Right lung (tissue), 5 donors: ENCODE data around the gene PRPF31. TPM values are rescaled to one million over a fixed set of nuclear protein-coding genes. Genes with fewer than 3 reads are reported as not detected.

Experiments used
- polyA plus RNA-seq, 5 donors: library from polyadenylated mRNA; unstranded; fragments of 120-200 nt; gene quantifications; one replicate each; pipeline versions ENCODE4 v1.2.1 to v1.2.3, GENCODE V29; 2013; ENCODE audit warnings: inconsistent platforms in 1 of 5, low replicate concordance in 1 of 5; ENCODE audit not compliant: insufficient read length in 5 of 5, insufficient read depth in 1 of 5

Gene PRPF31
- polyA plus RNA-seq, 5 donors, result 50.3 to 71.0 (median 60.2) TPM

Other genes starting within 250 kb of the PRPF31 start
- 100 to 1,000 TPM in 1 of 5 donors, 10 to 100 TPM in 4; 56.6 to 117 (median 71.2) TPM for gene MYADM, start 247.9 kb upstream of the PRPF31 start, polyA plus RNA-seq
- gene PRKCG, start 233.6 kb upstream of the PRPF31 start, polyA plus RNA-seq, result under 1 TPM in 4 of 5 donors, not detected in 1; 0.19 to 0.46 (median 0.42) TPM
- gene CACNG7, start 206.5 kb upstream of the PRPF31 start, polyA plus RNA-seq, result under 1 TPM in 1 of 5 donors, not detected in 4; 0.09 TPM
- gene CACNG8, start 152.8 kb upstream of the PRPF31 start, polyA plus RNA-seq, result under 1 TPM; 0.07 to 0.13 (median 0.10) TPM
- gene CACNG6, start 124.1 kb upstream of the PRPF31 start, polyA plus RNA-seq, result 1 to 10 TPM in 3 of 5 donors, under 1 TPM in 2; 0.21 to 2.6 (median 1.0) TPM
- under 1 TPM in 3 of 5 donors, not detected in 2; 0.17 to 0.41 (median 0.30) TPM for gene VSTM1, start 51.9 kb upstream of the PRPF31 start, polyA plus RNA-seq
- gene TARM1, start 34.4 kb upstream of the PRPF31 start, polyA plus RNA-seq, result under 1 TPM in 4 of 5 donors, not detected in 1; 0.15 to 0.27 (median 0.18) TPM
- gene OSCAR, start 15.0 kb upstream of the PRPF31 start, polyA plus RNA-seq, result under 1 TPM; 0.38 to 0.73 (median 0.56) TPM
- 100 to 1,000 TPM in 1 of 5 donors, 10 to 100 TPM in 4; 65.2 to 157 (median 85.5) TPM for gene NDUFA3, start 12.9 kb upstream of the PRPF31 start, polyA plus RNA-seq
- gene TFPT, start 97 bp upstream of the PRPF31 start, polyA plus RNA-seq, result 10 to 100 TPM; 13.1 to 25.5 (median 18.1) TPM
- gene CNOT3, start 22.0 kb downstream of the PRPF31 start, polyA plus RNA-seq, result 10 to 100 TPM; 54.3 to 69.4 (median 59.5) TPM
- 10 to 100 TPM in 1 of 5 donors, 1 to 10 TPM in 4; 6.5 to 12.3 (median 7.9) TPM for gene LENG1, start 44.0 kb downstream of the PRPF31 start, polyA plus RNA-seq
- gene TMC4, start 57.4 kb downstream of the PRPF31 start, polyA plus RNA-seq, result 10 to 100 TPM; 21.9 to 42.8 (median 32.1) TPM
- gene MBOAT7, start 73.8 kb downstream of the PRPF31 start, polyA plus RNA-seq, result 10 to 100 TPM; 44.0 to 69.4 (median 54.5) TPM
- gene TSEN34, start 75.6 kb downstream of the PRPF31 start, polyA plus RNA-seq, result 10 to 100 TPM; 35.0 to 66.7 (median 44.3) TPM
- 1,000 to 10,000 TPM; 1,645 to 2,801 (median 2,081) TPM for gene RPS9, start 85.1 kb downstream of the PRPF31 start, polyA plus RNA-seq
- 1 to 10 TPM; 1.4 to 2.9 (median 2.3) TPM for gene LILRB3, start 107.3 kb downstream of the PRPF31 start, polyA plus RNA-seq
- 1 to 10 TPM in 1 of 5 donors, under 1 TPM in 4; 0.56 to 1.5 (median 0.73) TPM for gene LILRA6, start 127.0 kb downstream of the PRPF31 start, polyA plus RNA-seq
- gene LILRB5, start 141.5 kb downstream of the PRPF31 start, polyA plus RNA-seq, result 1 to 10 TPM; 3.9 to 5.0 (median 4.8) TPM
- 1 to 10 TPM; 1.5 to 3.3 (median 1.7) TPM for gene LILRB2, start 165.4 kb downstream of the PRPF31 start, polyA plus RNA-seq
- under 1 TPM; 0.28 to 0.81 (median 0.55) TPM for gene LILRA5, start 197.4 kb downstream of the PRPF31 start, polyA plus RNA-seq
- under 1 TPM in 2 of 5 donors, not detected in 3; 0.13 to 0.26 TPM for gene LILRA4, start 223.4 kb downstream of the PRPF31 start, polyA plus RNA-seq
- gene LAIR1, start 249.2 kb downstream of the PRPF31 start, polyA plus RNA-seq, result 10 to 100 TPM in 1 of 5 donors, 1 to 10 TPM in 4; 5.7 to 11.6 (median 6.7) TPM